ENCODE measurements around the gene DNAJC16. TPM values are rescaled to one million over a fixed set of nuclear protein-coding genes. Genes with fewer than 3 reads are reported as not detected.

The DNAJC16 gene
- total RNA-seq, 1 donor from 2014 or later, result 22.8 TPM

GRCh38 chr1:15522551-15522950, 4.1 kb upstream of the DNAJC16 start:
- no peak overlapping the region for H3K4me3 Mint-ChIP-seq (ENCODE audit: unreplicated experiment)
- H3K27ac Mint-ChIP-seq (ENCODE audit: unreplicated experiment), result no peak overlapping the region
- TF ChIP-seq CTCF (IDR thresholded peaks at IDR 0.05), result no peak
- H3K9me3 Mint-ChIP-seq (ENCODE audit: low read depth), result no peaks in the 10 kb centered on the region
- H3K36me3 Mint-ChIP-seq (ENCODE audit: low read depth), result no peaks in the 10 kb centered on the region
- H3K4me1 Mint-ChIP-seq (ENCODE audit: low read depth), result peaks cover 28% of the 10 kb centered on the region
- no peak for DNase-seq (ENCODE audit: low spot score)
- no peaks in the 10 kb centered on the region for H3K27me3 Mint-ChIP-seq (ENCODE audit: low read depth)

- Mint-ChIP-seq H3K4me3 (ENCODE audit: unreplicated experiment) (peak overlapping the region; percentile 92), H3K27me3 (ENCODE audit: low read depth) (no peaks in the 10 kb centered on the region)
- no peak for TF ChIP-seq CTCF (IDR thresholded peaks at IDR 0.05)
Measured at GRCh38 chr1:15523104-15524020, 3.3 kb upstream of the DNAJC16 start.

GRCh38 chr1:15524021-15524282, 2.7 kb upstream of the DNAJC16 start, which contains the start of gene CASP9:
Gene CASP9, minus strand, starts transcription at chr1:15524215. Its CDS starts 15 bp downstream, at chr1:15524200.
- TF ChIP-seq CTCF (IDR thresholded peaks at IDR 0.05), result peak; percentile 29
- H3K4me3 Mint-ChIP-seq (ENCODE audit: unreplicated experiment), result peak within 1 kb of the TSS; percentile 92
- no peak for DNase-seq (ENCODE audit: low spot score)
- peak within 1 kb of the TSS; percentile 100 for H3K27ac Mint-ChIP-seq (ENCODE audit: unreplicated experiment)
- no peaks in the 10 kb centered on the region for H3K27me3 Mint-ChIP-seq (ENCODE audit: low read depth)
- peaks cover 37% of the 10 kb centered on the region for H3K4me1 Mint-ChIP-seq (ENCODE audit: low read depth)
- no peaks in the 10 kb centered on the region for H3K36me3 Mint-ChIP-seq (ENCODE audit: low read depth)
- no peaks in the 10 kb centered on the region for H3K9me3 Mint-ChIP-seq (ENCODE audit: low read depth)

More at GRCh38 chr1:15523104-15524020, 3.3 kb upstream of the DNAJC16 start:
- no peak for DNase-seq (ENCODE audit: low spot score)
- Mint-ChIP-seq H3K4me1 (ENCODE audit: low read depth) (peaks cover 34% of the 10 kb centered on the region), H3K9me3 (ENCODE audit: low read depth) (no peaks in the 10 kb centered on the region), H3K27ac (ENCODE audit: unreplicated experiment) (peak overlapping the region; percentile 100), H3K36me3 (ENCODE audit: low read depth) (no peaks in the 10 kb centered on the region)

- Mint-ChIP-seq H3K4me1 (ENCODE audit: low read depth) (peaks cover 37% of the 10 kb centered on the region), H3K9me3 (ENCODE audit: low read depth) (no peaks in the 10 kb centered on the region), H3K27me3 (ENCODE audit: low read depth) (no peaks in the 10 kb centered on the region), H3K36me3 (ENCODE audit: low read depth) (no peaks in the 10 kb centered on the region), H3K4me3 (ENCODE audit: unreplicated experiment) (peak overlapping the region; percentile 92), H3K27ac (ENCODE audit: unreplicated experiment) (peak overlapping the region; percentile 100)
- TF ChIP-seq CTCF (IDR thresholded peaks at IDR 0.05), result no peak
- peak; percentile 99 for DNase-seq (ENCODE audit: low spot score)
Measured at GRCh38 chr1:15524283-15525049, 2.2 kb upstream of the DNAJC16 start.

Data from chondrocyte (in vitro differentiated cells).